GM12872 (cell line): Measurements from ENCODE around the gene VTI1A.

Source experiments
- TF ChIP-seq, protein P1 (sequence below): IDR thresholded peaks from 3 replicates; pipeline ENCODE4 v1.5.1; 2011; ENCODE audit warnings: low read depth, mild to moderate bottlenecking, low read length, moderate library complexity; ENCODE audit not compliant: insufficient read depth

VTI1A gene

DNA sequence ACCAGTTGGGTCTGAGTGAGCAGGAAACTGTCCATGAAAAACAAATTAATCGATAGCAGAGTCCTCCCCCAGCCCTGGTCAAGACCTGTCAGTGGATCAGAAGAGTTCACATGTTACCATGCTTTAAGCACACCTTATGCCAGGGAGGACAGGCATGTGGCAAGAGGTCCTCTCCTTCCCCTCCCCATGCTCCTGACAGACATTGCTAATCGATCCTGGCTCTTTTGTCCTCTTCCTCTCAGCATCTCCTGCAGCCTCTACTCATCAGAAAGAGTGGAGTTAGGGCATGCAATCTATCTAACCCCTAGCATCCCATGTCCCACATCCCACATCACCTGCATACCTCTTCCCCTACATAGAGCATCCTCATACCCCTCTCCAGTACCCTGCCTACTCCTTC lies 385.9 kb downstream of the VTI1A start:
- TF ChIP-seq, protein P1, sequence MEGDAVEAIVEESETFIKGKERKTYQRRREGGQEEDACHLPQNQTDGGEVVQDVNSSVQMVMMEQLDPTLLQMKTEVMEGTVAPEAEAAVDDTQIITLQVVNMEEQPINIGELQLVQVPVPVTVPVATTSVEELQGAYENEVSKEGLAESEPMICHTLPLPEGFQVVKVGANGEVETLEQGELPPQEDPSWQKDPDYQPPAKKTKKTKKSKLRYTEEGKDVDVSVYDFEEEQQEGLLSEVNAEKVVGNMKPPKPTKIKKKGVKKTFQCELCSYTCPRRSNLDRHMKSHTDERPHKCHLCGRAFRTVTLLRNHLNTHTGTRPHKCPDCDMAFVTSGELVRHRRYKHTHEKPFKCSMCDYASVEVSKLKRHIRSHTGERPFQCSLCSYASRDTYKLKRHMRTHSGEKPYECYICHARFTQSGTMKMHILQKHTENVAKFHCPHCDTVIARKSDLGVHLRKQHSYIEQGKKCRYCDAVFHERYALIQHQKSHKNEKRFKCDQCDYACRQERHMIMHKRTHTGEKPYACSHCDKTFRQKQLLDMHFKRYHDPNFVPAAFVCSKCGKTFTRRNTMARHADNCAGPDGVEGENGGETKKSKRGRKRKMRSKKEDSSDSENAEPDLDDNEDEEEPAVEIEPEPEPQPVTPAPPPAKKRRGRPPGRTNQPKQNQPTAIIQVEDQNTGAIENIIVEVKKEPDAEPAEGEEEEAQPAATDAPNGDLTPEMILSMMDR: no peak

DNA sequence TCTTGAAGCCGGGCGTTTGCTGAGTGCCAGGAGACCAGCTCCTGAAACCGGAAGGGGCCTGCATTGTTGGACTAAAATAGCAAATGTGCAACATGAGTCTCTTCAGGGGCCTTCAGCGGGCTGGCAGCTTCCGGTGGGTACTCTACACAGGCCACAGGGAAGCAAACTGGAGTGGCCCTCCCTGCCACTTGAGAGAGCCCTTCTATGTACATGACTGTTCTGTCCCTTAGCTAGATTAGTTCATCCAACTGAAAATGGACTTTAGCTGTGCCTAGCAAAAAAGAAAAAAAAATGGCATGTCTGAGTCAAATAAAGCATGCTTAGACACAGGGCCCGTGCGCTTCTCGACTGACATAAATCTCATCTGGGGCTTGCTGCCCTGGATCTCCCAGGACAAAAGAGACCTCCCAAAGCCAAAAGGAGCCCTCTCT lies 387.8 kb downstream of the VTI1A start:
- TF ChIP-seq, protein P1: no peak

DNA sequence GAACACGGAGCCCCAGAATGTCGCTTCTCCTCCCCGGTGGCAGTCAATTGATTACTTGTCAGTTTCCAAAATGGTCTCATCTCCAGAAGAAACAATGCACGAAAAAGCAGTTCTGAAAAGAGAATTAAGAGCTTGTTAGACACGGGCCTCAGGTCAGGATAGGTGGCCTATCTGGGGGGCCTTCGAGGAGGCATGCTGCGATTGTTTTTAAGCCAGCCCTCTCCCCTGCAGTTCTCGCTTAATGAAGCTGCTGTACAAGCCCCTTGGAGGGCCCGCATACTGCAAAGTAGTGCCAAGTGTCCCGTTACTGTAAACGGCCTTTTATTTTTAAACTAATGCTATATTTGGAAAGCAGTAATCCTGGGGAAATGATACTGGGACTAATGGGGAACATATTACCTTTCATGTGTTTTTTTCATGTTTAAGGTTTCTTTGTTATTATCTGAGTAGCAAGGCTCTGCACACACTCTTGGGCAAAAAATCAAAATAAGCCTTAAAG lies 388.3 kb downstream of the VTI1A start:
- TF ChIP-seq, protein P1: no peak

DNA sequence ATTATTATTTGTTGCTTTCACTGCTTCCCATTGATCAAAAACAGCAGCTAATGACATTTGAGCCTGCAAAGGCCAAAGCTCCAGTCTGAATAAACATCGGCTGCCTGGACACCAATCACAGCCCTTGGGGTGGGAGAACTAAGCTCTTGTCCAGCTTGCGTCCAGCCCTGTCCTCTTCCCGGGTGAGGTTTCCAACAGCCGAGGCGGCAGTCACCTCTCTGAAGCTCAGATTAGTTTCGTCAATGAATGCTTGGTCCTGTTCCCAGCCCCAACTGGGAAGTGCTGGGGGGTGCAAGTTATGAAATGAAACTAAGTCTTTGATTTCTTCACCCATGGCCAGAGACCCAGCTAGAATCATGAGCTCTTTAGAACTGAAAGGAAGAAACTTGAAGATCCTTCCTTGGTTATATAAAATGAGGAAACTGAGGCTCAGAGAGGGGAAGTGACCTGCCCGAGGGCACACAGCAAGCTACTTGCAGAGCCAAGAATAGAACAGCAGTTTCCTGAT lies 389.0 kb downstream of the VTI1A start:
- TF ChIP-seq, protein P1: no peak

DNA sequence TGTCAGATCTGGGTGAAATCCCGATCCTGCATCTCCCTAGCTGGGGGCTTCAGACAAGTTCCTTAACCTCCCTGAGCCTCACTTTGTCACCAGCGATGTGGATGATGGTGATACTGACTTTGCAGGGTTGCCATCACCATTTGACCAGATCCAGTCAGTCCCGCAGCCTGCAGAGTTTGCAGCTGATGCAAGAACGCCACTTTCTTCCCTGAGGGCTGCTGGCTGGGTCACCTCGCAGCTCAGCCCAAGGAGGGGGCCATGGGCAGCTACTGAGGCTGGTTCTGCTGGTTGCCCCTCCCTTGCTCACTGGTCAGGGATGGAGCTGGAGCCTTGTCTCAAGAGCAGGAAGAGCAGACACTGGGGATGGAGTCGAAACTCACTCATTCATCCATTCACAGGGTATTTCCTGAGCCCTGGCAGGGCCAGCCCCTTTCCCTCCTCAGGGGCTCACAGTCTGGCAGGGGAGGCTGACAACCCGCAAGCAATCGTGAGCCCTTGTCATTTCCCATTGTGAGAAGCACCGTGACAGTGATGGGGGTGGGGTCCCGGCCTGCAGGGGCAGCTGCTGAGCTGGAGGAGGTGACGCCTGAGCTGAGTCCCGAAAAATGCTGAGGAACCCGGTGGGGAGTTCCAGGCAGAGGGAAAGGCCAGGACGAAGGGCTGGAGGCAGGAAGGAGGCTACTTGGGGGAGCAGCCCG lies 391.9 kb downstream of the VTI1A start:
- TF ChIP-seq, protein P1: no peak

DNA sequence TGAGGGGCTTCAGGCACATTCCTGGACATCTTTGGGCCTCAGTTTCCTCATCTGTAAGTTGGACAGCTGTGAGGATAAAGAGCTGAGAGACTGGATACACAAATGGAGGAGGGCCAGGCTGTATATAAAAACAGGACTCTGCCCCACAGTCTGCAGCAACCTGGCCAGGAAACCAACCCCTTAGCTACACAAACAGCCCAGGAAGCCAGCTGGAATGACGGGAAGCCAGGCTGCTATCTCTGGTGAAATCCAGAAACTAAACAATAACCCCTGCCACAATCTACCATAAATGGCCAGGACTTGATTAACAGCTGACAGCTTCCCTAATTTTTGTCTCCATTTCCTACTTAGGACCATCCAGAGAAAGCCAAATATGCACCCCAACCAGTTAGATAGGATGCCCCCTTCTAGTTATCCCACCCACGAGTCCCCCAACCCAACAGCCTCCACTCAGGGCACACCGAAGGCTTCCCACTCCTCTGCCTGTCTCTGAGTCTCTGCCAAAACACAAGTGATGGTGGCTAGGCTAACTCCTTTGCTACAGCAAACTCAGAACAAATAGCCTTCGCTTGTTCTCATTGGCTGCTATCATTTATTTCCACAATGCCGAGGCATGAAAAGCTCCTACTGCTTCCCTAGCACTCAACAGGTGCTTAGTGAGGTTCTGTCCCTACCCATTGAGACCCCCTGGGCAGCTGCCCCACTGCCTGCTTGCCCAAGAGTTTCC lies 393.1 kb downstream of the VTI1A start:
- TF ChIP-seq, protein P1: no peak

DNA sequence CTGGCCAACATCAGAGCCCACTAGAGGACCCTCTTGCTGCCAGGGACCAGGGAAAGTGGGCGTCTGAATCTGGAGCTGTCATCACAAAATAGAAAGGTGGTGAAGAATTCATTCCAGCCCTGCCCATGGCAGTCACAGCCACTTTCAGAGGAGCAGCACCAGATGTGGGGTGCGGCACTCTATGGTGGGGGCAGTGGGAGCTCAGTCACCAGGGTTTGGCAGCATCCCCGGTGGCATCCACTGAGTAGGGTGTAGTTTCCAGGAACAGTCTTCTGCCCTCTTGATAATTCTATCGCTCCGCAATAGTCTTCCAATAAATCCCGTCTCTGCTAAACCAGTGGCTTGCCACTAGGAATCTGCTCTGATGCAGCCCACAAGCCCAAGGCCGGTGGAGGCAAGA lies 394.5 kb downstream of the VTI1A start:
- TF ChIP-seq, protein P1: no peak
